ENCODE results near the gene CCDC85C. TPM values are rescaled to one million over a fixed set of nuclear protein-coding genes. Genes with fewer than 3 reads are reported as not detected.

The CCDC85C gene
- total and polyA plus RNA-seq, 10 of the 15 experiments (the other 5 are each of a cell fraction or from before 2014, with no cell fraction given): 0.03 to 3.6 (median 1.1) TPM

DNA sequence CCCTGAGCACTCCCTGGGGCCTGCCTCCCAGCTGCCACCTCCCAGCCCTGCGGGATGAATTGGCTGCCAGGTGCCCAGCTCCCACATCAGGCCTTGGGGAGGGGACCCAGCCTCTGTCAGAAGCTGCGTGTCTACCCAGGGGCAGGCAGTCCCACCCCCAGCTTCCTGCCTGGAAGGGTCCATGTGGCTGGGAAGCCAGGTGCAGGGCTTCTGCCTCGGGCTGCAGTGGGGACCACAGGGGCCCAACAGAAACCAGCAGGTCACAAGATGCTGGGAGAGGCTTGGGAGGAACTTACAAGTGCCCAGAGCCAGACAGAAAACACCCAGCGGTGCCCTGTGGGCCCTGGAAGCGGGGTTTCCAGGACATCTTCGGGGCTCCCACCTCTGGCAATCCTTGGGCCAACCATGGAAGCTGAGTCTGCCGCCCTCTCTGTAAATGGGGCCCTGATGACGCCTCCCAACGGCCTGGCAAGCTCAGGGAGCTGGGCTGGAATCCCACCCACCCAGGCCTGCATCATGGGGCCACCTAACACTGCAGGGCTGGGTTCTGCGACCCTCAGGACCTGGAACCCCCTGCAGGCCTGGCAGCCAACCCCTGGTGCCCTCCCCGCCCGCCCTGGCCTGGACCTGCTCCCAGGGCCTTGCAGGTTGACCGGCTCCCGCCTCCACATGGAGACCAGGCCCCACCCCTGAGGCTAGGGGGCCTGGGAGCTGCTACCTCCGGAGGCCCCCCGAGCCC is 86.2 kb downstream of the CCDC85C start:
- H3K9me3 ChIP-seq (replicated peaks; ENCODE audit: control insufficient read depth, insufficient read depth, low read length): no peaks in the 10 kb centered on the region
- ChIA-PET SMC1A (ENCODE audit: uncharacterized antibody, unreplicated experiment) (no interaction called here), RAD21 (ENCODE audit: unreplicated experiment) (interaction anchor here (1.1 kb wide), 1 partner anchor 112 kb away, joined by 3 read pairs; no protein-coding TSS in a partner anchor), CTCF (interaction anchor here (0.7 to 1.3 kb wide), 4 partner anchors 105 to 116 kb away, joined by 3 to 7 read pairs (median 3); no protein-coding TSS in a partner anchor), POLR2A (no interaction called here)
- H3K4me2 ChIP-seq (ENCODE audit: control insufficient read depth, insufficient read depth): no peak overlapping the region
- no peaks in the 10 kb centered on the region for H3K79me2 ChIP-seq (ENCODE audit: control insufficient read depth, insufficient read depth, low read length)
- ATAC-seq (peak; percentile 5; the same call in 2 of the 3 replicates), FAIRE-seq (no peak), DNase-seq (ENCODE audit: low read depth, low spot score) (no peak)
- in situ Hi-C loops (cut with MboI) (no loop called here), intact Hi-C loops (cut with micrococcal nuclease; ENCODE audit: unreplicated experiment) (loop anchor here (1.0 to 2.0 kb wide), 3 partner anchors 111 to 375 kb away; no protein-coding TSS in a partner anchor)
- no peak overlapping the region for H2AFZ ChIP-seq (ENCODE audit: control insufficient read depth, low read depth, low read length)
- no peak for TF ChIP-seq IRF4 (IDR thresholded peaks at IDR 0.05; ENCODE audit: low read depth, low read length)
- TF ChIP-seq LARP7 (IDR thresholded peaks at IDR 0.05): no peak
- no peaks in the 10 kb centered on the region for H3K27me3 ChIP-seq (replicated peaks in 1 of 2; ENCODE audit: control insufficient read depth in 2 of 2, insufficient read depth in 2 of 2, low read length in 1 of 2)
- WGBS (ENCODE audit: insufficient coverage, insufficient replicate concordance, low lambda C conversion rate, missing lambda C conversion rate): 39% methylated on average over 12 of the region's 16 CpGs
- no peak overlapping the region for H3K9ac ChIP-seq (ENCODE audit: control insufficient read depth, insufficient read depth, low read length)
- no peak overlapping the region for H3K4me3 ChIP-seq
- peaks cover 0 to 3% of the 10 kb centered on the region in 2 experiments; a peak in 2 of 4 replicates for H3K36me3 ChIP-seq (ENCODE audit: control insufficient read depth in 2 of 2, insufficient read depth in 2 of 2, low read length in 1 of 2)
- BruUV-seq (replicated peaks): no TSS peak
- H4K20me1 ChIP-seq (ENCODE audit: control insufficient read depth, insufficient read depth): no peaks in the 10 kb centered on the region
- no peaks in the 10 kb centered on the region for H3K4me1 ChIP-seq (ENCODE audit: control insufficient read depth, insufficient read depth, low read length)
- no peak overlapping the region for H3K27ac ChIP-seq (ENCODE audit: control insufficient read depth, insufficient read depth)

DNA sequence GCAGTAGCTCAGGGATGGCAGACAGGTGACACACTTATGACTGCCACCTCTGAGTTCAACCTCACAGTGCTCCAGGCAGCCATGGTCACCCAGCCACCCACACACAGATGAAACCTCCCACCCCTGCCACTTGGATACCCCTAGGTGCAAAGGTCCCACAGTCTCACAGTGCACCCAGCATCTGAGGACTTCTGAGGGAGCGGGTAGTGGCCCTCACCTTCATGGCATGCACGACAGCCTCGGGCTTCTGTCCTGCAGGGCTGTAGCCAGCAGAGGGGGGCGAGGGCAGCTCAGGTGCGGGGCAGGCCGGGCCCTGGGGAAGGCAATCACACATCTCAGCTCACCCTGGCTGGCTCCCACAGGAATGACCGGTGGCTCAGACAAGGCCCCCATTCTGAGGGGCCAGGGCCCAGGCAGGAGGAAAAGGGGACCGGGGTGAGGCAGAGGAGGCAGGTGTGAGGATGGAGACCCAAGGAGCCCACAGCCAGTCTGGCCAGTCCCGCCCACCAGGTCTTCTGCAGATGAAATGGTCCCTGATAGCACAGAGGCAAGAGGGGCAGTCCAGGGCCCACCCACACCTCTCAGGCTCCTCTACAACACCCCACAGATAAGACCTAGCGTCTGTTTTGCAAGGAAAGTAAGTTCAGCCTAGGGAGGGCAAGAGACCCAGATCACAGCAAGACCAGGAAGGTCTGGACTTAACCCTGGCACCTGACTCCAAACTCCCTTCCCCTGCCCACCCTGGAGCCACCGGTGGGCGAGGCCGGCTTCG is 87.0 kb downstream of the CCDC85C start:
- Histone ChIP-seq H3K4me2 (ENCODE audit: control insufficient read depth, insufficient read depth) (no peak overlapping the region), H3K79me2 (ENCODE audit: control insufficient read depth, insufficient read depth, low read length) (no peaks in the 10 kb centered on the region), H2AFZ (ENCODE audit: control insufficient read depth, low read depth, low read length) (no peak overlapping the region), H3K27ac (ENCODE audit: control insufficient read depth, insufficient read depth) (no peak overlapping the region), H3K27me3 (replicated peaks in 1 of 2; ENCODE audit: control insufficient read depth in 2 of 2, insufficient read depth in 2 of 2, low read length in 1 of 2) (no peaks in the 10 kb centered on the region), H4K20me1 (ENCODE audit: control insufficient read depth, insufficient read depth) (no peaks in the 10 kb centered on the region), H3K9ac (ENCODE audit: control insufficient read depth, insufficient read depth, low read length) (no peak overlapping the region), H3K4me1 (ENCODE audit: control insufficient read depth, insufficient read depth, low read length) (no peaks in the 10 kb centered on the region), H3K36me3 (ENCODE audit: control insufficient read depth in 2 of 2, insufficient read depth in 2 of 2, low read length in 1 of 2) (peaks cover 0 to 3% of the 10 kb centered on the region in 2 experiments; a peak in 2 of 4 replicates), H3K9me3 (replicated peaks; ENCODE audit: control insufficient read depth, insufficient read depth, low read length) (no peaks in the 10 kb centered on the region), H3K4me3 (no peak overlapping the region)
- RAD21 ChIA-PET (ENCODE audit: unreplicated experiment): interaction anchor here (0.8 kb wide), 1 partner anchor 167 kb away, joined by 3 read pairs; the partner anchor contains the start of gene CYP46A1
- intact Hi-C loops (cut with micrococcal nuclease; ENCODE audit: unreplicated experiment) (no loop called here), in situ Hi-C loops (cut with MboI) (no loop called here)
- FAIRE-seq (no peak), ATAC-seq (no peak), DNase-seq (ENCODE audit: low read depth, low spot score) (no peak)
- SMC1A ChIA-PET (ENCODE audit: uncharacterized antibody, unreplicated experiment): no interaction called here
- POLR2A ChIA-PET: no interaction called here
- no TSS peak for BruUV-seq (replicated peaks)
- CTCF ChIA-PET: interaction anchor here (0.7 to 1.3 kb wide), 6 partner anchors 88 to 117 kb away, joined by 3 to 7 read pairs (median 4); no protein-coding TSS in a partner anchor
- WGBS (ENCODE audit: insufficient coverage, insufficient replicate concordance, low lambda C conversion rate, missing lambda C conversion rate): 35% methylated on average over 11 of the region's 14 CpGs
- TF ChIP-seq YBX1 (IDR thresholded peaks at IDR 0.05) (no peak), BMI1 (IDR thresholded peaks at IDR 0.05; ENCODE audit: borderline replicate concordance) (no peak), NRF1 (conservative IDR thresholded peaks at IDR 0.05; ENCODE audit: low read depth, low read length) (no peak), BRCA1 (IDR thresholded peaks at IDR 0.05; ENCODE audit: low read depth, low read length) (no peak), CBFB (IDR thresholded peaks at IDR 0.05; ENCODE audit: low read depth) (no peak), NBN (IDR thresholded peaks at IDR 0.05) (no peak), EED (IDR thresholded peaks at IDR 0.05; ENCODE audit: low read depth) (no peak), STAT3 (IDR thresholded peaks at IDR 0.05; ENCODE audit: low read depth, low read length) (no peak)
- TF ChIP-seq, protein P1, sequence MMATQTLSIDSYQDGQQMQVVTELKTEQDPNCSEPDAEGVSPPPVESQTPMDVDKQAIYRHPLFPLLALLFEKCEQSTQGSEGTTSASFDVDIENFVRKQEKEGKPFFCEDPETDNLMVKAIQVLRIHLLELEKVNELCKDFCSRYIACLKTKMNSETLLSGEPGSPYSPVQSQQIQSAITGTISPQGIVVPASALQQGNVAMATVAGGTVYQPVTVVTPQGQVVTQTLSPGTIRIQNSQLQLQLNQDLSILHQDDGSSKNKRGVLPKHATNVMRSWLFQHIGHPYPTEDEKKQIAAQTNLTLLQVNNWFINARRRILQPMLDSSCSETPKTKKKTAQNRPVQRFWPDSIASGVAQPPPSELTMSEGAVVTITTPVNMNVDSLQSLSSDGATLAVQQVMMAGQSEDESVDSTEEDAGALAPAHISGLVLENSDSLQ (IDR thresholded peaks at IDR 0.05): no peak
- TF ChIP-seq, protein P2, sequence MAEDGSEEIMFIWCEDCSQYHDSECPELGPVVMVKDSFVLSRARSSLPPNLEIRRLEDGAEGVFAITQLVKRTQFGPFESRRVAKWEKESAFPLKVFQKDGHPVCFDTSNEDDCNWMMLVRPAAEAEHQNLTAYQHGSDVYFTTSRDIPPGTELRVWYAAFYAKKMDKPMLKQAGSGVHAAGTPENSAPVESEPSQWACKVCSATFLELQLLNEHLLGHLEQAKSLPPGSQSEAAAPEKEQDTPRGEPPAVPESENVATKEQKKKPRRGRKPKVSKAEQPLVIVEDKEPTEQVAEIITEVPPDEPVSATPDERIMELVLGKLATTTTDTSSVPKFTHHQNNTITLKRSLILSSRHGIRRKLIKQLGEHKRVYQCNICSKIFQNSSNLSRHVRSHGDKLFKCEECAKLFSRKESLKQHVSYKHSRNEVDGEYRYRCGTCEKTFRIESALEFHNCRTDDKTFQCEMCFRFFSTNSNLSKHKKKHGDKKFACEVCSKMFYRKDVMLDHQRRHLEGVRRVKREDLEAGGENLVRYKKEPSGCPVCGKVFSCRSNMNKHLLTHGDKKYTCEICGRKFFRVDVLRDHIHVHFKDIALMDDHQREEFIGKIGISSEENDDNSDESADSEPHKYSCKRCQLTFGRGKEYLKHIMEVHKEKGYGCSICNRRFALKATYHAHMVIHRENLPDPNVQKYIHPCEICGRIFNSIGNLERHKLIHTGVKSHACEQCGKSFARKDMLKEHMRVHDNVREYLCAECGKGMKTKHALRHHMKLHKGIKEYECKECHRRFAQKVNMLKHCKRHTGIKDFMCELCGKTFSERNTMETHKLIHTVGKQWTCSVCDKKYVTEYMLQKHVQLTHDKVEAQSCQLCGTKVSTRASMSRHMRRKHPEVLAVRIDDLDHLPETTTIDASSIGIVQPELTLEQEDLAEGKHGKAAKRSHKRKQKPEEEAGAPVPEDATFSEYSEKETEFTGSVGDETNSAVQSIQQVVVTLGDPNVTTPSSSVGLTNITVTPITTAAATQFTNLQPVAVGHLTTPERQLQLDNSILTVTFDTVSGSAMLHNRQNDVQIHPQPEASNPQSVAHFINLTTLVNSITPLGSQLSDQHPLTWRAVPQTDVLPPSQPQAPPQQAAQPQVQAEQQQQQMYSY (CRISPR knock-in tag; IDR thresholded peaks at IDR 0.05): no peak

All from GM12878 (cell line).